GM21528 (cell line): ENCODE results near the gene TNFAIP8L1.

Experiments used
- ATAC-seq: cut with Tn5 transposase; IDR thresholded peaks from one replicate; pipeline ENCODE4 v1.9.1; 2021; ENCODE audit warnings: mild to moderate bottlenecking, moderate library complexity; ENCODE audit not compliant: unreplicated experiment, low FRiP score

The TNFAIP8L1 gene

DNA sequence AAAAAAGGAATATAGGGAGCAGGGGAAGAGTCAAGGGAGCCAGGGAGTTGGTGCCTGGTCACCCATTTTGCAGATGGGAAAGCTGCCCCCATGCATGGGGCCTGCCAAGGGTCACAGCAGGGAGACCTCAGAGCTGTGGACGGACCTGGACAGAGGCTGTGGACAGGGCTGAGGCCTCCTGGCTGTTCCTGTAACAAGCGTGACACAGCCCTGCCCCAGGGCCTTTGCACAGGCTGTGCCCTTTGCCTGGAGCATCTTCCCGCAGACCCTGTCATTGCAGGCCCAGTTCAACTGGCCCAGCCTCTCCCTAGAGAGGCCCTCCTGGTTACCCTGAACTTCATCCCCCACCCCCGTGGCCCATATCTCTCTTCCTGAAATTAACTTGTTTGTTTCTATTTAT lies 6.4 kb downstream of the TNFAIP8L1 start:
- no peak for ATAC-seq

DNA sequence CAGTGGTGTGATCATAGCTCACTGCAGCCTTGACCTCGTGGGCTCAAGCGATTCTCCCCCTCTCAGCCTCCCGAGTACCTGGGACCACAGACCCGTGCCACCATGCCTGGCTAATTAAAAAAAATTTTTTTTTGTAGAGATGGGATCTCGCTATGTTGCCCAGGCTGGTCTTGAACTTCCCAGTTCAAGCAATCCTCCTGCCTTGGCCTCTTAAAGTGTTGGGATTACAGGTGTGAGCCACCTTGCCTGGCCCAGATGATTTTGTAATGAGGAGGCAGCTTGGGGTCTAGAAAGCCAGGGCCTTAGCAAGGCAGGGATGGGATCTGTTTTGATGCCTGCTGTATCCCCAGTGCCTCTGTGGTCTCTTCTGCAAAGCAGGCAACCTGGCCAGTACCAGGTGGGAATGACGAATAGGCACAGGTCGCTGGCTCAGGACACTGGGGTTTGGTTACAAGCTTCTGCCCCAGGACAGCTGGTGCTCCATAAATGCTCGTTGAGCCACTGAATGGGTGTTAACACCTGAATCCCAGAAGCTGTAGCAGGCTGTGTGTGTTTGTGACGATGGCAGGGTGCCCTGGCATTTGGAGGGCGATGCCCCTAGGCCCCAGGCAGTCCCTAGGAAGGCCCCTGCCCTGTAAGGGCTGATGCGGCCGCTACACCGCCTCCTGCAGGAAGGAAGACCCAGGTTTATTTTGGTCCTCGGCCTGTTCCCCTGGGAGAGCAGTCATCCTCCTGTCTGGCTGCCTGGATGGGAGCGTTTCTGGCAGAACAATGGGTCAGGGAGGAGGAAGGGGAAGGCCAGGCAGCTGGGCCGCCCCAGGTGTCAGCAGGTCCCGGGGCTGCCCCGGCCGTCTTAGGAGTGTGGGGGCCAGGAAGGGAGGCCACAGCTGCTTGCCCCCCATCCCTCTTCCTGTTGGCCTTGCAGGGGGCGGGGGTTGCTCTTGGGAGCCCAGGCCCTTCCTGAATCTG lies 8.6 kb downstream of the TNFAIP8L1 start:
- no peak for ATAC-seq

GRCh38 chr19:4649392-4650047 lies 10.2 kb downstream of the TNFAIP8L1 start:
- ATAC-seq = no peak

DNA sequence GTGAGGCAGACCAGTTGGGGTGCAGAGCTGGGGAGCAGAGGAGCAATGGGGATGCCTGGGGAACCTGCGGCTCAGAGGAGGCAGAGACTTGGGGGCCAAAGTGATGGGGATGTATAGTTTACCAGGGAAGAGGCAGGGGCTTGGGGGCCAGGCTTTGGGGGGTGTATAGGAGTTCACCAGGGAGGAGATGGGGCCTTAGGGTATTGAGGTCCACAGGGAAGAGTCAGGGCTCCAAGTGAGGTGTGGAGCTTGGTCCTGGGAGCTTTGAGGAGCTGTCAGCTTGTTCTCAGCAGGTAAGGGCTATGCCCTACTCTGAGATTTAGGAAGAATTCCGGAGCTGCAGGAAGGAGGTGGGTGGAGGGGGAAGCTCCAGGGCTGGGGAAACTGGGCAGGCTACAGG lies 10.8 kb downstream of the TNFAIP8L1 start:
- no peak for ATAC-seq

- no peak for ATAC-seq
Observed at GRCh38 chr19:4652075-4652474, 12.8 kb downstream of the TNFAIP8L1 start.

DNA sequence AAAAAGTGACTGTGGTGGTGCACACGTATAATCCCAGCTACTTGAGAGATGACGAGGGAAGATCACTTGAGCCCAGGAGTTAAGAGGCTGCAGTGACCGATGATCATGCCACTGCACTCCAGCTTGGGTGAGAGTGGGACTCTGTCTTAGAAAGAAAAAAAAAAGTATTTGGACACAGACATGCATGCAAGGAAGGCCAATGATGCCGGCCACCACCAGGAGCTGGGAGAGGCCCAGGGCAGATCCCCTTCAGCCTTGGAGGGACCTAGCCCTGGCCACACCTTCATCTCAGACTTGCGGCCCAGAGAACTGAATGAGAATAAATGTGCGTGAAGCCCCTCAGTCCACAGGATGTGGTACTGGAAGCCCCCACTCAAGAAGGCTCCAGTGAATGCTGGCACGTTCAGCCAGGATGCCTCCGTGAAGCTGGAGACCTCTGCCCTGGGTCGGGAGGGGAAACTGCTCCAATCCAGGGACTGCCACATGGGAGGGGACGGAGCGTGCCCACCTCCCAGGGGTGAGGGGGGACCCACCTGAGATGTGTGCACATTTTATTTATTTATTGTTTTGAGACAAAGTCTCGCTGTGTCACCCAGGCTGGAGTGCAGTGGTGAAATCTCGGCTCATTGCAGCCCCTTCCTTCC lies 14.6 kb downstream of the TNFAIP8L1 start:
- ATAC-seq = no peak

DNA sequence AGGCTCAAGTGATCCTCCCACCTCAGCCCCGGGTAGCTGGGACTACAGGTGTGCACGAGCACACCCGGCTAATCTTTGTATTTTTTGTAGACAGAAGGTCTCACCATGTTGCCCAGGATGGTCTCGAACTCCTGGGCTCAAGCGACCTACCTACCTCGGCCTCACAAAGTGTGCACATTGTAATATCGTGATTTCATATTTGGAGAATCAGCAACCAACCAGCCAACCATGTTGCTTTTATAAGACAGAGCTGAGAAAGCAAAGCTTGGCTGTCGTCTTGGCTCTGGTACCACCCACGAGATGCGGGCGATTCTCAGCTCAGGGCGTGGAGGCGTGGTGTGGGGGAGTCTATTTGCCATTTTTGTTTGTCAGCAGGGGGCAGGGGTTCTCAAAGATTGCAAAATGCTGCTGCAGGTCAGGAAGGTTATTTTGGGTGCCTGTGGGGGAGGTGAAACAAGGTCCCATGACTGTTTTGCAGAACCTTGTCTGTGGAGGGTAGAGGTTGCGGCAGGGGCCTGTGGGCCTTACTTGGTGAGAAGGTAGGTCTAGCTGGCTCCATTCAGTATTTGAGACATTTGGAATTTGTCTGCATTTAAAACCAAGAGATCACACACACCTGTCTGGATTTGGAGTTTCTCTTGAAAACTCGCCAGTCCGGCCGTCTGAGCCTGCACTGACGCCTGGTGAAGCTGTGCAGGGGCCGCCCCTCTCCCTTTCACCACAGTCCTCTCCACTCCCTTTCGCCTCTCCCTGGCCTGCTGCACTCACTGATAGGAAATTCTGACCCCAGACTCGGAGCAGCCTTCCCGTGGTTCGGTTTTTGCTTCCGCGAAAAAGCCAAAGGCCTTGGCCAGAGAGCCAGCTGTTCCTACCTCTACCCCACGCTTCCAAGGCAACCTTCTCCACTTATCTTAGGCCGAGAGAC lies 15.4 kb downstream of the TNFAIP8L1 start:
- no peak for ATAC-seq

DNA sequence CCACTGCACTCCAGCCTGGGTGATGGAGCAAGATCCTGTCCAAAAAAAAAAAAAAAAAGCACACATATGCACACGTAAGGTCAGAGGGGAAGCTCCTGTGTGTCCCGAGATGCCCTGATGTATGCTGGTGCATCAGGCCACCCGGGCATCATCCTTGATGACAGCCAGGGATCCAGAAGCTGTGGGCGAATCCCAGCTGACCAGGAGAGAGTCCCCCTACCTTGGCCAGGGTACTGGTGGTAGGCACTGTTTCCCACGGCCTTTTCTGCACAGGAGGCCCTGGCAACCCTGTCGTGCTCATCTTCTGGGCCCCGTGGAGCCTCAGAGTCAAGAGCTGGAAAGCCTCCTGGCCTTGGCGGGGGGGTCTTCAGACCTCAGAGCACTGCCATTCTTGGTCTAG lies 16.8 kb downstream of the TNFAIP8L1 start:
- ATAC-seq = no peak

DNA sequence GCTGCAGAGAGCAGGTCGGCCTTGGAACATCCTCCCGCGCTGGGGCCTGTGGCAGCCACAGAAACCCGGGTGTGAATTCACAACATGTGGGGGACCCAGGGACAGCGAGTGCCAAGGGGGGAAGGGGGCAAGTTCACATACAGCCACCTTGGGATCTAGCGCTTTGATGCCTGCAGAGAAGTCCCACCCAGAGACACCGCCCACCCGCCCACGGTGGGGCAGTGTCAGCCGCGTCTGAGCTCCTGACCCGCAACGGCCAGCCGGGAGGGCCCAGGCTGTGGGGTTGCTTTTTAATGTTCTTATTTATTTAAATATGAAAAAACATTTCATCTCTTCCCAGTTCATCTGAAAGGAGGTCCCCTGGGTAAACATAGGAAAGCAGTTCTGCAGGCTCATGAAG lies 17.9 kb downstream of the TNFAIP8L1 start:
- ATAC-seq = no peak

GRCh38 chr19:4657835-4658234 lies 18.5 kb downstream of the TNFAIP8L1 start:
- no peak for ATAC-seq

GRCh38 chr19:4660181-4660791 lies 21.0 kb downstream of the TNFAIP8L1 start:
- no peak for ATAC-seq

- no peak for ATAC-seq
Observed at GRCh38 chr19:4660993-4661392, 21.7 kb downstream of the TNFAIP8L1 start.

GRCh38 chr19:4662020-4662695 lies 22.8 kb downstream of the TNFAIP8L1 start:
- no peak for ATAC-seq

DNA sequence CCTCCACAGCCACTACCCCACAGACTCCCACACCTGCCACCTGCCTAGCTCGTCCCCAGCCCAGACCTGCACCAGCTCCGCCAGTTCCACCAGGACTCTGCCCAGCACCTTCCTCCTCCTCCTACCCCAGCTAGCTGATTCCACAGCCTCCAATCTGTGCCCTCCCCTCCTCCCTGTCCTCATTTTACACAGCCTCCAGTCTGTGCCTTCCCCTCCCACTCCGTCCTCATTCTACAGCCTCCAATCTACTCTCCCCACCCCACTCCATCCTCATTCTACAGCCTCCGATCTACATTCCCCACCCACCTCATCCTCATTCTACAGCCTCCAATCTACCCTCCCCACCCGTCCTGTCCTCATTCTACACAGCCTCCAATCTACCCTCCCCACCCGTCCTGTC lies 23.5 kb downstream of the TNFAIP8L1 start:
- ATAC-seq = no peak

- no peak for ATAC-seq
Observed at GRCh38 chr19:4664642-4665041, 25.3 kb downstream of the TNFAIP8L1 start.

GRCh38 chr19:4669723-4670480 lies 30.6 kb downstream of the TNFAIP8L1 start, which contains the start of gene MYDGF:
MYDGF (minus strand) TSS chr19:4670342; CDS start chr19:4670334, 8 bp downstream.
- peak; percentile 81 for ATAC-seq

DNA sequence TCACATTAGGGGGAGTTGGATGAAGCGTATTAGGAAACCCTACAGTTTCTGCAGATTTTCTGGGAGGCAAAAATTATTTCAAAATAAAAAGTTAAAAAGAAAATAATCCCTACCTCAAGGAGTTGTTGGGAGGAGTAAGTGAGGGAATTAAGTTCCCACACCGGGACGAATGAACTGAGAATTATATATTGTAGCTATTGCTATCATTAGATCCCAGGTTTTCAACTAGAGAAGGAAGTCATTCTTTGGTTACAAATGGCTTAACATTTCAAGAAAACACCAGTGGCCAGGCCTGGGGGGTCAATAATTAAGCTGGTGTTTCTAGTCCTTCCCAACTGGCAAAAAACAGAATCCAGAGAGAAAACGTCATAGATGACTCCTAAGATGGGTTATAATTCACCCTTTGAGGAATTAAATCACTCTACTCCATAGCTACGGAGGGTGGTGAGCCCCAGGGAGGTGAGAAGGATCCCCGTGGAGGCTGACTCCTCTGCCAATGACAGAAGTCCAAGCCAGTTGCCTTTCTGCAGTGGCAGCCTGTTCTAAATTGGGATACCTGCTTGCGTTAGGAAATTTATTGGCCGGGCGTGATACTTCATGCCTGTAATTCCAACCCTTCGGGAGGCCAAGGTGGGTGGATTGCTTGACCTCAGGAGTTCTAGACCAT lies 32.0 kb downstream of the TNFAIP8L1 start:
- ATAC-seq = no peak

DNA sequence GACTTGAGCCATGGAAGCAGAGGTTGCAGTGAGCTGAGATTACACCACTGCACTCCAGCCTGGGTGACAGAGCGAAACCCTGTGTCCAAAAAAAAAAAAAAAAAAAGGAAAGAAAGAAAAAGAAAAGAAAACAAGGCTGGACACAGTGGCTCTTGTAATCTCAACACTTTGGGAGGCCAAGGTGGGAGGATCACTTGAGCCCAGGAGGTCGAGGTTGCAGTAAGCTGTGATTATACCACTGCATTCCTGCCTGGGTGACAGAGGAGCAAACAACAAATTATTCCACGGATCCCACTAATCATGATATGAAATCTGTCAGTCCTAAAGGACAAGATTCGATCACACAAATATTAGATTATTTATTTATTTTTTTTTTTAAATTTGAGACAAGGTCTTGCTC lies 33.9 kb downstream of the TNFAIP8L1 start:
- no peak for ATAC-seq
